ENCODE measurements around the gene ZP2.
"Not testable (repeated sequence)": the region's sequence is repeated elsewhere in the genome, so short reads cannot be mapped to it uniquely, and the experiment has no call there.

DNA sequence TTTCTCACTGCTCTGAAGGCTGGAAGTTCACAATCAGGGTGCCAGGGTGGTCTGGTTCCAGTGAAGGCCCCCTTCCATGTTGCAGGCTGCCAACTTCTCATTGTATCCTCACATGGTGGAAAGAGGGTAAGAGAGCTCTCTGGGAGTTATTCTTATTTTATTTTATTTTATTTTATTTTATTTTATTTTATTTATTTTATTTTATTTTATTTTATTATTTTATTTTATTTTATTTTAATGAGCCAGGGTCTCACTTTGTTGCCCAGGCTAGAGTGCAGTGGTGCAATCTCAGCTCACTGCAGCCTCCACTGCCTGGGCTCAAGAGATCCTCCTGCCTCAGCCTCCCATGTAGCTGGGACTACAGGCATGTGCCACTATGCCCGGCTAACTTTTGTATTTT is 55.4 kb downstream of the ZP2 start:
- TF ChIP-seq POLR2A (IDR thresholded peaks at IDR 0.05) = not testable (repeated sequence)
- TF ChIP-seq, protein P1, sequence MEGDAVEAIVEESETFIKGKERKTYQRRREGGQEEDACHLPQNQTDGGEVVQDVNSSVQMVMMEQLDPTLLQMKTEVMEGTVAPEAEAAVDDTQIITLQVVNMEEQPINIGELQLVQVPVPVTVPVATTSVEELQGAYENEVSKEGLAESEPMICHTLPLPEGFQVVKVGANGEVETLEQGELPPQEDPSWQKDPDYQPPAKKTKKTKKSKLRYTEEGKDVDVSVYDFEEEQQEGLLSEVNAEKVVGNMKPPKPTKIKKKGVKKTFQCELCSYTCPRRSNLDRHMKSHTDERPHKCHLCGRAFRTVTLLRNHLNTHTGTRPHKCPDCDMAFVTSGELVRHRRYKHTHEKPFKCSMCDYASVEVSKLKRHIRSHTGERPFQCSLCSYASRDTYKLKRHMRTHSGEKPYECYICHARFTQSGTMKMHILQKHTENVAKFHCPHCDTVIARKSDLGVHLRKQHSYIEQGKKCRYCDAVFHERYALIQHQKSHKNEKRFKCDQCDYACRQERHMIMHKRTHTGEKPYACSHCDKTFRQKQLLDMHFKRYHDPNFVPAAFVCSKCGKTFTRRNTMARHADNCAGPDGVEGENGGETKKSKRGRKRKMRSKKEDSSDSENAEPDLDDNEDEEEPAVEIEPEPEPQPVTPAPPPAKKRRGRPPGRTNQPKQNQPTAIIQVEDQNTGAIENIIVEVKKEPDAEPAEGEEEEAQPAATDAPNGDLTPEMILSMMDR (IDR thresholded peaks at IDR 0.05) = not testable (repeated sequence)
